ENCODE results near the gene PRRT4. TPM values are rescaled to one million over a fixed set of nuclear protein-coding genes. Genes with fewer than 3 reads are reported as not detected.
A peak's percentile ranks its signal among the peaks of the same experiment; 100 is the strongest.

Gene PRRT4
- total RNA-seq, 1 experiment from 2014 or later, result 0.26 TPM

- BruUV-seq (replicated peaks), result no TSS peak
- Histone ChIP-seq H3K9me2 (ENCODE audit: insufficient read depth) (no peaks in the 10 kb centered on the region), H3F3A (ENCODE audit: insufficient read depth, low read depth) (peaks cover 8% of the 10 kb centered on the region; the same call in 1 of the 2 replicates), H3K27me3 (ENCODE audit: insufficient read depth, low read depth) (peaks cover 10% of the 10 kb centered on the region; the same call in 1 of the 2 replicates), H3K4me1 (replicated peaks; ENCODE audit: insufficient read depth) (peaks cover 36% of the 10 kb centered on the region), H3K4me3 (no peak overlapping the region), H3K79me2 (ENCODE audit: low read depth) (no peaks in the 10 kb centered on the region), H2AFZ (no peak overlapping the region), H3K4me2 (peak overlapping the region; percentile 65), H3K9me3 (ENCODE audit: insufficient read depth, low read depth) (no peaks in the 10 kb centered on the region), H4K20me1 (ENCODE audit: insufficient read depth) (no peaks in the 10 kb centered on the region), H3K27ac (peak overlapping the region; percentile 69; the same call in 1 of the 2 replicates), H3K36me3 (ENCODE audit: low read depth) (0 out of 2 replicates have a peak, but pooled peaks cover 4% of the 10 kb centered on the region)
- TF ChIP-seq CTCF (conservative IDR thresholded peaks at IDR 0.05), result no peak
- TF ChIP-seq EZH2 (IDR thresholded peaks at IDR 0.05; ENCODE audit: low read depth), result no peak
- intact Hi-C loops (cut with micrococcal nuclease; ENCODE audit: unreplicated experiment), result no loop called here
- ChIA-PET CTCF (interaction anchor here (0.6 to 1.2 kb wide), 2 partner anchors 11 to 22 kb away, joined by 4 to 5 read pairs; no protein-coding TSS in a partner anchor), POLR2A (ENCODE audit: unreplicated experiment) (no interaction called here)
- DNase-seq, result no peak
Measured at GRCh38 chr7:128358233-128358632, 3.3 kb downstream of the PRRT4 start.

GRCh38 chr7:128357217-128357613, 4.3 kb downstream of the PRRT4 start:
- POLR2A ChIA-PET (ENCODE audit: unreplicated experiment), result interaction anchor here (0.5 kb wide), 1 partner anchor 382 kb away, joined by 5 read pairs; no protein-coding TSS in a partner anchor
- intact Hi-C loops (cut with micrococcal nuclease; ENCODE audit: unreplicated experiment), result no loop called here
- no TSS peak for BruUV-seq (replicated peaks)

More at GRCh38 chr7:128357217-128357613, 4.3 kb downstream of the PRRT4 start:
- Histone ChIP-seq H3K4me3 (no peak overlapping the region), H3K27me3 (ENCODE audit: insufficient read depth, low read depth) (peaks cover 6% of the 10 kb centered on the region; the same call in 1 of the 2 replicates), H3K4me1 (replicated peaks; ENCODE audit: insufficient read depth) (peaks cover 36% of the 10 kb centered on the region), H3K9me2 (ENCODE audit: insufficient read depth) (no peaks in the 10 kb centered on the region), H2AFZ (0 out of 2 replicates have a peak overlapping the region, but pooled peaks have one; percentile 7), H3K79me2 (ENCODE audit: low read depth) (no peaks in the 10 kb centered on the region), H4K20me1 (ENCODE audit: insufficient read depth) (no peaks in the 10 kb centered on the region), H3F3A (ENCODE audit: insufficient read depth, low read depth) (peaks cover 8% of the 10 kb centered on the region; the same call in 1 of the 2 replicates), H3K36me3 (ENCODE audit: low read depth) (0 out of 2 replicates have a peak, but pooled peaks cover 4% of the 10 kb centered on the region), H3K4me2 (peak overlapping the region; percentile 65), H3K27ac (peak overlapping the region; percentile 73), H3K9me3 (ENCODE audit: insufficient read depth, low read depth) (no peaks in the 10 kb centered on the region)
- peak; percentile 53 to 84 for DNase-seq
- CTCF ChIA-PET, result interaction anchor here (1.2 kb wide), 1 partner anchor 10 kb away, joined by 5 read pairs; no protein-coding TSS in a partner anchor
- no peak for TF ChIP-seq EZH2 (IDR thresholded peaks at IDR 0.05; ENCODE audit: low read depth)
- TF ChIP-seq CTCF (conservative IDR thresholded peaks at IDR 0.05), result no peak

Data from PC-9 (cell line).